ENCODE data around the gene GRIA4.

DNA sequence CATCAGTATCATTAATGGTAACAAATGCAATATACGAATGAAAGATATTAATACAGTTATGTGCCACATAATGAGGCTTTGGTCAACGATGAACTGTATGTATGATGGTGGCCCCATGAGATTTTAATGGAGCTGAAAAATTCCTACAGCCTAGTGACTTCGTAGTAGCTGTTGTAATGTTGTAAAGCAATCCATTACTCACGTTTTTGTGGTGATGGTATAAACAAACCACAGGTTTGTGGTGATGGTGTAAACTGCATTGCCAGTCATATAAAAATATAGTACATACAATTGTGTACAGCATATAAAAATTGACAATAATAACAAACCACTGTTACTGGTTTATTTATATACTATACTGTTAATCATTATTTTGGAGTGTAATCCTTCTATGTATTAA is 27.4 kb upstream of the GRIA4 start:
- TF ChIP-seq CTCF (conservative IDR thresholded peaks at IDR 0.05; ENCODE audit: low read depth, low read length): no peak
- no peak for TF ChIP-seq EZH2 (IDR thresholded peaks at IDR 0.05; ENCODE audit: borderline replicate concordance, low read depth, low read length, poor library complexity, severe bottlenecking)

Data from A673 (cell line).